K562 (cell line): Measurements from ENCODE around the gene ARHGAP22. TPM values are rescaled to one million over a fixed set of nuclear protein-coding genes. Genes with fewer than 3 reads are reported as not detected.
A peak's percentile ranks its signal among the peaks of the same experiment; 100 is the strongest.

Experiments
- ATAC-seq: fragments of 200-7000 bp; cut with Tn5 transposase; 3 replicates; pipeline ENCODE4 v1.9.1; 2020; ENCODE audit warnings: moderate library complexity
- BruUV-seq: library from RNA; stranded (reverse); fragments of 400-500 nt; replicated peaks from 2 replicates; lab custom pipeline; 2021; lab: Mats Ljungman, UMichigan
- CTCF ChIA-PET: fragments of 300-600 bp; formaldehyde crosslinking; extraction: SDS; loops from one replicate; lab custom pipeline; 2021; ENCODE audit warnings: low intra/inter-chr PET ratio; lab: Yijun Ruan, JAX
- POLR2A ChIA-PET: fragments of 300-600, 350-650 bp; sonication (Branson Sonifier 250); formaldehyde crosslinking; extraction: SDS; loops from one replicate; lab custom pipeline; 2021; ENCODE audit warnings: antibody characterized with exemption, inconsistent platforms; lab: Yijun Ruan, JAX
- DNase-seq, 4 experiments: peaks; one replicate each; pipeline versions ENCODE4 v3.0.0 to v3.0.0-alpha.2; 2011 to 2018; ENCODE audit warnings: low spot score in 3 of 4, mixed read lengths in 3 of 4; ENCODE audit errors: extremely low read depth in 1 of 4
- FAIRE-seq: peaks from 2 replicates; lab custom pipeline; 2011; peaks lifted over from hg19 to GRCh38; lab: Jason Lieb, UNC
- H2AFZ ChIP-seq: 2 replicates; pipeline ENCODE4 v1.6.0; 2011; ENCODE audit warnings: low read depth, low read length, control low read depth, inconsistent platforms
- H3K27ac ChIP-seq: fragments of 200-600 bp; 3 replicates; pipeline ENCODE4 v1.8.0; 2011; ENCODE audit warnings: low read depth, mild to moderate bottlenecking, control low read depth, inconsistent platforms, low read length, moderate library complexity, mixed read lengths; ENCODE audit errors: extremely low read depth
- H3K27me3 ChIP-seq, 2 experiments: fragments of 300-600 bp in 1 of 2; 2 replicates in 1 of 2; 3 replicates in 1 of 2; pipeline versions ENCODE4 v1.6.0 to v1.8.0; 2011; ENCODE audit warnings: inconsistent platforms in 2 of 2, low read length in 2 of 2, mild to moderate bottlenecking in 1 of 2, mixed read lengths in 1 of 2, moderate library complexity in 1 of 2; ENCODE audit not compliant: control insufficient read depth in 2 of 2, insufficient read depth in 2 of 2
- H3K36me3 ChIP-seq: fragments of 300-600 bp; 3 replicates; pipeline ENCODE4 v1.8.0; 2011; ENCODE audit warnings: mild to moderate bottlenecking, low read length, inconsistent platforms; ENCODE audit not compliant: control insufficient read depth, insufficient read depth
- H3K4me1 ChIP-seq, 2 experiments: fragments of 200-600 bp in 1 of 2; replicated peaks in 1 of 2; 2 replicates in 1 of 2; 3 replicates in 1 of 2; pipeline versions ENCODE4 v1.5.1 to v1.8.0; 2011; ENCODE audit warnings: inconsistent platforms in 2 of 2, low read length in 2 of 2, mild to moderate bottlenecking in 1 of 2, mixed read lengths in 1 of 2, moderate library complexity in 1 of 2; ENCODE audit not compliant: control insufficient read depth in 2 of 2, insufficient read depth in 2 of 2
- H3K4me2 ChIP-seq: 2 replicates; pipeline ENCODE4 v1.6.1; 2011; ENCODE audit warnings: low read length, control low read depth, inconsistent platforms, mixed read lengths; ENCODE audit not compliant: insufficient read depth
- H3K4me3 ChIP-seq: fragments of 200-600 bp; sonication (generic), shearing (Covaris generic); 2 replicates; pipeline ENCODE4 v1.5.1; 2016; ENCODE audit warnings: control low read depth, inconsistent platforms
- H3K79me2 ChIP-seq: fragments of 200-600 bp; 3 replicates; pipeline ENCODE4 v1.8.0; 2011; ENCODE audit warnings: low read length, inconsistent platforms; ENCODE audit not compliant: control insufficient read depth, insufficient read depth
- H3K9ac ChIP-seq, 2 experiments: 2 replicates each; pipeline versions ENCODE4 v1.6.0 to v1.6.1; 2011; ENCODE audit warnings: low read depth in 2 of 2, low read length in 2 of 2, control low read depth in 1 of 2, inconsistent platforms in 1 of 2, mild to moderate bottlenecking in 1 of 2, mixed read lengths in 1 of 2; ENCODE audit not compliant: insufficient read depth in 1 of 2
- H3K9me1 ChIP-seq: one replicate; pipeline ENCODE4 v1.6.0; 2011; ENCODE audit warnings: inconsistent platforms, mild to moderate bottlenecking, low read length, moderate library complexity; ENCODE audit not compliant: control insufficient read depth, insufficient read depth
- H3K9me3 ChIP-seq: replicated peaks from 2 replicates; pipeline ENCODE4 v1.5.1; 2011; ENCODE audit warnings: low read depth, low read length, inconsistent platforms; ENCODE audit not compliant: control insufficient read depth, insufficient read depth
- H4K20me1 ChIP-seq: replicated peaks from 2 replicates; pipeline ENCODE4 v1.6.1; 2011; ENCODE audit warnings: low read length, inconsistent platforms, mixed read lengths; ENCODE audit not compliant: control insufficient read depth, insufficient read depth
- BHLHE40 ChIP-seq: IDR thresholded peaks from 2 replicates; pipeline ENCODE4 v1.6.1; 2011; ENCODE audit warnings: low read length, improper control_type of control experiment
- CC2D1A ChIP-seq: fragments of 450-650 bp; IDR thresholded peaks from 2 replicates; pipeline ENCODE4 v1.6.1; 2017; ENCODE audit warnings: mild to moderate bottlenecking
- ELF2 ChIP-seq: fragments of 250-450 bp; sonication (Bioruptor Pico); IDR thresholded peaks from 2 replicates; pipeline ENCODE4 v1.5.0; 2021; ENCODE audit warnings: mild to moderate bottlenecking
- ETS1 ChIP-seq: conservative IDR thresholded peaks from 2 replicates; pipeline ENCODE4 v1.6.1; 2011; ENCODE audit warnings: low read depth, mild to moderate bottlenecking, low read length; ENCODE audit not compliant: control insufficient read depth
- PREB ChIP-seq: sonication (generic); formaldehyde crosslinking; IDR thresholded peaks from 2 replicates; pipeline ENCODE4 v1.8.1; 2023; ENCODE audit warnings: mild to moderate bottlenecking, missing genetic modification reagents
- SIRT6 ChIP-seq: IDR thresholded peaks from one replicate; pipeline ENCODE4 v1.6.1; 2012; ENCODE audit warnings: low read depth, mild to moderate bottlenecking, control low read depth, inconsistent platforms, low read length, moderate library complexity
- ZNF217 ChIP-seq: sonication (generic); formaldehyde crosslinking; IDR thresholded peaks from 2 replicates; pipeline ENCODE4 v1.8.0; 2022; ENCODE audit warnings: mild to moderate bottlenecking, missing genetic modification reagents
- ZNF444 ChIP-seq: fragments of 250-450 bp; sonication (Bioruptor Pico); IDR thresholded peaks from 2 replicates; pipeline ENCODE4 v1.4.0; 2020; ENCODE audit warnings: mild to moderate bottlenecking, moderate library complexity
- WGBS: fragments of 100-300 bp; shearing (Covaris generic); methylation state at CpG from one replicate; pipeline ENCODE4 v1.1.6; 2016; ENCODE audit warnings: low coverage, mixed read lengths; ENCODE audit not compliant: insufficient coverage; ENCODE audit errors: missing lambda C conversion rate; 5-methylcytosine and 5-hydroxymethylcytosine counted together
- in situ Hi-C: fragments of 300-500 bp; cut with MboI; formaldehyde crosslinking; loops from 4 replicates; pipeline ENCODE4 v1.15.0; 2018; ENCODE audit warnings: inconsistent platforms, mixed read lengths
- intact Hi-C: fragments of 100-400 bp; cut with micrococcal nuclease; formaldehyde crosslinking; loops from 2 replicates; pipeline ENCODE4 v1.14.2; 2022
- polyA plus RNA-seq, 8 experiments: library from polyadenylated mRNA; depleted of rRNA in 4 of 8; stranded (reverse) in 5 of 8; unstranded in 3 of 8; fragments of >200 nt; fragmentation: Nextera tagmentation in 2 of 8; fragmentation: Illumina TruSeq in 1 of 8; extraction: Ambion mirVana in 2 of 8; extraction: Trizol in 1 of 8; gene quantifications; 2 replicates each; pipeline versions ENCODE4 v1.2.1 to v1.2.3, GENCODE V29; 2011 to 2014; ENCODE audit warnings: inconsistent platforms in 1 of 8, missing spikeins in 1 of 8
- total RNA-seq, 7 experiments: library from RNA; depleted of rRNA in 6 of 7; stranded (reverse); fragments of >200 nt in 6 of 7; fragmentation: Illumina TruSeq in 2 of 7; extraction: Trizol in 2 of 7; gene quantifications; 2 replicates each; pipeline versions ENCODE4 v1.2.1 to v1.2.3, GENCODE V29; 2011 to 2021; ENCODE audit warnings: low replicate concordance in 1 of 7

Gene ARHGAP22
- total and polyA plus RNA-seq, 9 of the 15 experiments (the other 6 are each of a cell fraction or from before 2014, with no cell fraction given), result 1.3 to 28.1 (median 12.7) TPM

- Histone ChIP-seq H3K9me3 (no peaks in the 10 kb centered on the region), H3K27me3 (no peaks in the 10 kb centered on the region), H2AFZ (no peak overlapping the region), H3K27ac (no peak overlapping the region), H3K4me1 (peaks cover 19 to 40% of the 10 kb centered on the region in 2 experiments), H4K20me1 (no peaks in the 10 kb centered on the region), H3K36me3 (peaks cover 89% of the 10 kb centered on the region; the same call in 2 of the 3 replicates), H3K4me3 (no peak overlapping the region), H3K9ac (0 out of 4 replicates have a peak overlapping the region, but pooled peaks of 1 of the 2 experiments have one; percentile 2), H3K79me2 (peaks cover 3% of the 10 kb centered on the region; the same call in 1 of the 3 replicates), H3K9me1 (no peaks in the 10 kb centered on the region), H3K4me2 (no peak overlapping the region)
- ATAC-seq, result no peak
- no peak for FAIRE-seq
- no TSS peak for BruUV-seq
- ChIA-PET POLR2A (no interaction called here), CTCF (no interaction called here)
- TF ChIP-seq PREB (CRISPR knock-in tag) (no peak), ETS1 (no peak), BHLHE40 (no peak), SIRT6 (no peak), ZNF217 (CRISPR knock-in tag) (no peak), ZNF444 (CRISPR knock-in tag) (no peak), ELF2 (no peak), CC2D1A (no peak)
- in situ Hi-C loops (no loop called here), intact Hi-C loops (no loop called here)
- WGBS, result 99% methylated on average over 20 of the region's 43 CpGs
- no peak for DNase-seq
Measured at GRCh38 chr10:48450741-48451466, 154.0 kb downstream of the ARHGAP22 start.
